HCT116 (cell line): ENCODE data around the gene FLRT1. TPM values are rescaled to one million over a fixed set of nuclear protein-coding genes. Genes with fewer than 3 reads are reported as not detected.

ENCODE experiments used
- ATAC-seq: fragments of 200-7000 bp; cut with Tn5 transposase; 2 replicates; pipeline ENCODE4 v1.9.1; 2020; ENCODE audit warnings: mild to moderate bottlenecking, moderate library complexity
- BruUV-seq: library from RNA; stranded (reverse); fragments of 400-500 nt; replicated peaks from 2 replicates; lab custom pipeline; 2021; lab: Mats Ljungman, UMichigan
- CTCF ChIA-PET: fragments of 300-600 bp; sonication (Branson Sonifier 250); formaldehyde crosslinking; loops from one replicate; lab custom pipeline; 2021; ENCODE audit warnings: antibody characterized with exemption; lab: Charles Lee
- POLR2A ChIA-PET: fragments of 300-600, 350-600 bp; sonication (Branson Sonifier 250); formaldehyde crosslinking; loops from one replicate; lab custom pipeline; 2021; ENCODE audit warnings: antibody characterized with exemption; lab: Charles Lee
- RAD21 ChIA-PET, 2 experiments: fragments of 300-600 bp; sonication (Branson Sonifier 250); formaldehyde crosslinking; loops; one replicate each; lab custom pipeline; 2023; ENCODE audit warnings: low total read pairs in 2 of 2; ENCODE audit not compliant: uncharacterized antibody in 2 of 2, unreplicated experiment in 2 of 2, low non-redundant PET in 1 of 2; lab: Charles Lee
- DNase-seq: peaks from one replicate; pipeline ENCODE4 v3.0.0-alpha.2; 2010; ENCODE audit warnings: low read depth, low spot score
- H2AFZ ChIP-seq: fragments of 200-600 bp; shearing (Covaris generic), sonication (generic); 2 replicates; pipeline ENCODE4 v1.6.1; 2017; ENCODE audit warnings: low read depth, mixed run types, mixed read lengths, antibody characterized with exemption, low read length; ENCODE audit not compliant: poor library complexity, severe bottlenecking
- H3K27ac ChIP-seq: 2 replicates; pipeline ENCODE4 v1.5.1; 2012; ENCODE audit warnings: low read depth, low read length
- H3K27me3 ChIP-seq: fragments of 200-600 bp; sonication (generic); 2 replicates; pipeline ENCODE4 v1.6.1; 2016; ENCODE audit warnings: mixed run types, low read length, mixed read lengths; ENCODE audit not compliant: insufficient read depth
- H3K36me3 ChIP-seq, 2 experiments: fragments of 200-500 bp in 1 of 2; fragments of 200-600 bp in 1 of 2; sonication (Bioruptor generic) in 1 of 2; sonication (generic) in 1 of 2; 2 replicates each; pipeline versions ENCODE4 v1.5.1 to v1.6.1; 2014 to 2016; ENCODE audit warnings: low read length in 2 of 2, inconsistent platforms in 1 of 2, mixed read lengths in 1 of 2, mixed run types in 1 of 2; ENCODE audit not compliant: insufficient read depth in 2 of 2, control insufficient read depth in 1 of 2
- H3K4me1 ChIP-seq, 2 experiments: fragments of 200-600 bp in 1 of 2; sonication (generic) in 1 of 2; 2 replicates each; pipeline versions ENCODE4 v1.5.1 to v1.6.1; 2012 to 2017; ENCODE audit warnings: low read length in 2 of 2, inconsistent platforms in 1 of 2, mild to moderate bottlenecking in 1 of 2, mixed read lengths in 1 of 2, mixed run types in 1 of 2, moderate library complexity in 1 of 2; ENCODE audit not compliant: insufficient read depth in 2 of 2, control insufficient read depth in 1 of 2
- H3K4me2 ChIP-seq: fragments of 200-600 bp; sonication (generic); 2 replicates; pipeline ENCODE4 v1.6.1; 2017; ENCODE audit warnings: mixed run types, low read length, mixed read lengths
- H3K4me3 ChIP-seq, 2 experiments: fragments of 200-600 bp in 1 of 2; sonication (generic) in 1 of 2; replicated peaks in 1 of 2; 2 replicates each; pipeline ENCODE4 v1.5.1; 2011 to 2016; ENCODE audit warnings: low read length in 2 of 2, control low read depth in 1 of 2, low read depth in 1 of 2, mild to moderate bottlenecking in 1 of 2, mixed read lengths in 1 of 2, mixed run types in 1 of 2
- H3K79me2 ChIP-seq: fragments of 200-600 bp; sonication (generic); 2 replicates; pipeline ENCODE4 v1.6.1; 2017; ENCODE audit warnings: mild to moderate bottlenecking, mixed run types, low read length, moderate library complexity, mixed read lengths; ENCODE audit not compliant: insufficient read depth
- H3K9ac ChIP-seq: fragments of 200-600 bp; sonication (generic); 2 replicates; pipeline ENCODE4 v1.6.1; 2016; ENCODE audit warnings: low read length, mixed read lengths
- H3K9me2 ChIP-seq: fragments of 200-600 bp; sonication (generic), shearing (Covaris generic); 2 replicates; pipeline ENCODE4 v1.6.1; 2017; ENCODE audit warnings: mixed run types, mild to moderate bottlenecking, moderate library complexity; ENCODE audit not compliant: insufficient read depth
- H3K9me3 ChIP-seq, 2 experiments: fragments of 200-500 bp in 1 of 2; fragments of 200-600 bp in 1 of 2; sonication (Bioruptor generic) in 1 of 2; sonication (generic) in 1 of 2; 2 replicates each; pipeline ENCODE4 v1.6.1; 2014 to 2017; ENCODE audit warnings: low read length in 2 of 2, mixed read lengths in 2 of 2, inconsistent platforms in 1 of 2, low read depth in 1 of 2, mild to moderate bottlenecking in 1 of 2, mixed run types in 1 of 2, moderate library complexity in 1 of 2; ENCODE audit not compliant: control insufficient read depth in 1 of 2, insufficient read depth in 1 of 2
- H4K20me1 ChIP-seq: fragments of 200-600 bp; sonication (generic), shearing (Covaris generic); 2 replicates; pipeline ENCODE4 v1.6.1; 2017; ENCODE audit warnings: mixed run types, mild to moderate bottlenecking, moderate library complexity; ENCODE audit not compliant: insufficient read depth
- CBX3 ChIP-seq: IDR thresholded peaks from 2 replicates; pipeline ENCODE4 v1.6.1; 2012; ENCODE audit warnings: low read depth
- ELF1 ChIP-seq: IDR thresholded peaks from 2 replicates; pipeline ENCODE4 v1.6.1; 2012; ENCODE audit warnings: low read depth, borderline replicate concordance
- EZH2 ChIP-seq: fragments of 200-600 bp; sonication (generic); IDR thresholded peaks from 2 replicates; pipeline ENCODE4 v1.6.1; 2017; ENCODE audit warnings: antibody characterized with exemption, mixed run types
- FOSL1 ChIP-seq: IDR thresholded peaks from 2 replicates; pipeline ENCODE4 v1.6.1; 2012; ENCODE audit warnings: low read depth
- JUND ChIP-seq: IDR thresholded peaks from 2 replicates; pipeline ENCODE4 v1.6.1; 2012
- POLR2AphosphoS5 ChIP-seq: IDR thresholded peaks from 2 replicates; pipeline ENCODE4 v1.6.1; 2011; ENCODE audit warnings: mild to moderate bottlenecking, low read depth, low read length, moderate library complexity
- SP1 ChIP-seq: IDR thresholded peaks from 2 replicates; pipeline ENCODE4 v1.6.1; 2012; ENCODE audit warnings: low read depth
- SRF ChIP-seq: IDR thresholded peaks from 2 replicates; pipeline ENCODE4 v1.6.1; 2012; ENCODE audit warnings: low read depth
- TCF7L2 ChIP-seq: IDR thresholded peaks from 2 replicates; pipeline ENCODE4 v1.7.0; 2011; ENCODE audit warnings: borderline replicate concordance, inconsistent platforms; ENCODE audit not compliant: insufficient read depth, insufficient read length; ENCODE audit errors: extremely low read depth
- intact Hi-C: fragments of 100-400 bp; cut with micrococcal nuclease; formaldehyde crosslinking; loops from 2 replicates; pipeline ENCODE4 v1.10.0; 2022
- total RNA-seq: library from RNA; stranded (reverse); gene quantifications from one replicate; pipeline ENCODE4 v1.2.1, GENCODE V29; 2021; ENCODE audit not compliant: unreplicated experiment
- TF ChIP-seq, protein P1 (sequence below): IDR thresholded peaks from 2 replicates; pipeline ENCODE4 v1.6.1; 2011; ENCODE audit warnings: mild to moderate bottlenecking, low read length, moderate library complexity; ENCODE audit not compliant: insufficient replicate concordance; ENCODE audit errors: extremely low read depth
- TF ChIP-seq, protein P2 (sequence below): IDR thresholded peaks from 2 replicates; pipeline ENCODE4 v1.6.1; 2012
- TF ChIP-seq, protein P3 (sequence below): IDR thresholded peaks from 2 replicates; pipeline ENCODE4 v1.6.1; 2012; ENCODE audit warnings: low read depth
- TF ChIP-seq, protein P4 (sequence below), 3 experiments: fragments of 200-600 bp in 1 of 3; sonication (generic) in 1 of 3; IDR thresholded peaks in 2 of 3; conservative IDR thresholded peaks in 1 of 3; 2 replicates each; pipeline ENCODE4 v1.5.1; 2012 to 2017; ENCODE audit warnings: low read depth in 2 of 3, low read length in 2 of 3, antibody characterized with exemption in 1 of 3, borderline replicate concordance in 1 of 3, control low read depth in 1 of 3, mild to moderate bottlenecking in 1 of 3, mixed read lengths in 1 of 3, mixed run types in 1 of 3, moderate library complexity in 1 of 3; ENCODE audit not compliant: insufficient read depth in 1 of 3

Gene FLRT1
- total RNA-seq, 1 experiment from 2014 or later, result 0.15 TPM

DNA sequence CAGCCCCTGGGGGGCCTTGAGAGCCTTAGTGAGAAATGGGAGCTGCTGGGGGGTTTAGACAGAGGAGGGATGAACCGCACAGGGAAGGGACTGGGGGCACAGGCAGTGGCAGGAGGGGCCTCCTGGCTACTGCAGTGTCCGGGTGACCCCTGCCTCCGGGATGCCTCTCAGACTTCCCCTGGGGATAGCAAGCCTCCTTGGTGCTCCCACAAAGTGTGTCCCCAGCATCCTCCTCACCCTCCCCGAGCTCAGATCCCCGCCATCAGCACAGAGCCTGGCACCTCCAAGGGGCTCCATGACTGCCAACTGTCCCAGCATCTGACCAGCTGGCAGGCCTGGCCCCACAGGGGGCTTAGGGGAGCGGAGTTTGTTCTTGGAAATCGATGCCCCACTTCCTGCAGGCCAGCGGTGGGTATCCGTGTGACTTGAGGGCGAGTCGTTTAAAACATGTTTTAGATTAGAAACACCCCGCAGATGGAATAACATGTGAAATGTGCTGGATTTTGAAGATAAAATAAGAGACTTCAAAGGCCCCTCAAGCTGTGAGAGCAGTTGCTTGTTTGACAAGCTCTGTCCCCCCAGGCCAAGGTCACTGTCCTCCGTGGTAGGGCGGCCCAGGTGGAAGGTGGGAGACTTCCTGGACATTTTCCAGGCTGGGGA, 13.5 kb upstream of the FLRT1 start:
- Histone ChIP-seq H3K27ac (no peak overlapping the region), H3K4me2 (no peak overlapping the region), H3K4me1 (peaks cover 0 to 12% of the 10 kb centered on the region in 2 experiments; a peak in 2 of 4 replicates), H3K9me3 (no peaks in the 10 kb centered on the region), H3K4me3 (no peak overlapping the region), H4K20me1 (no peaks in the 10 kb centered on the region), H2AFZ (no peak overlapping the region), H3K36me3 (no peaks in the 10 kb centered on the region), H3K27me3 (no peaks in the 10 kb centered on the region), H3K9ac (no peak overlapping the region), H3K9me2 (no peaks in the 10 kb centered on the region), H3K79me2 (no peaks in the 10 kb centered on the region)
- DNase-seq (no peak), ATAC-seq (no peak)
- intact Hi-C loops, result no loop called here
- no TSS peak for BruUV-seq
- ChIA-PET RAD21 (no interaction called here), POLR2A (no interaction called here), CTCF (no interaction called here)
- TF ChIP-seq SP1 (no peak), ELF1 (no peak), JUND (no peak), TCF7L2 (no peak), POLR2AphosphoS5 (no peak), EZH2 (no peak), SRF (no peak), CBX3 (no peak), FOSL1 (no peak)
- TF ChIP-seq, protein P1, sequence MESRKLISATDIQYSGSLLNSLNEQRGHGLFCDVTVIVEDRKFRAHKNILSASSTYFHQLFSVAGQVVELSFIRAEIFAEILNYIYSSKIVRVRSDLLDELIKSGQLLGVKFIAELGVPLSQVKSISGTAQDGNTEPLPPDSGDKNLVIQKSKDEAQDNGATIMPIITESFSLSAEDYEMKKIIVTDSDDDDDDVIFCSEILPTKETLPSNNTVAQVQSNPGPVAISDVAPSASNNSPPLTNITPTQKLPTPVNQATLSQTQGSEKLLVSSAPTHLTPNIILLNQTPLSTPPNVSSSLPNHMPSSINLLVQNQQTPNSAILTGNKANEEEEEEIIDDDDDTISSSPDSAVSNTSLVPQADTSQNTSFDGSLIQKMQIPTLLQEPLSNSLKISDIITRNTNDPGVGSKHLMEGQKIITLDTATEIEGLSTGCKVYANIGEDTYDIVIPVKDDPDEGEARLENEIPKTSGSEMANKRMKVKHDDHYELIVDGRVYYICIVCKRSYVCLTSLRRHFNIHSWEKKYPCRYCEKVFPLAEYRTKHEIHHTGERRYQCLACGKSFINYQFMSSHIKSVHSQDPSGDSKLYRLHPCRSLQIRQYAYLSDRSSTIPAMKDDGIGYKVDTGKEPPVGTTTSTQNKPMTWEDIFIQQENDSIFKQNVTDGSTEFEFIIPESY, result no peak
- TF ChIP-seq, protein P2, sequence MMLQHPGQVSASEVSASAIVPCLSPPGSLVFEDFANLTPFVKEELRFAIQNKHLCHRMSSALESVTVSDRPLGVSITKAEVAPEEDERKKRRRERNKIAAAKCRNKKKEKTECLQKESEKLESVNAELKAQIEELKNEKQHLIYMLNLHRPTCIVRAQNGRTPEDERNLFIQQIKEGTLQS, result no peak
- TF ChIP-seq, protein P3, sequence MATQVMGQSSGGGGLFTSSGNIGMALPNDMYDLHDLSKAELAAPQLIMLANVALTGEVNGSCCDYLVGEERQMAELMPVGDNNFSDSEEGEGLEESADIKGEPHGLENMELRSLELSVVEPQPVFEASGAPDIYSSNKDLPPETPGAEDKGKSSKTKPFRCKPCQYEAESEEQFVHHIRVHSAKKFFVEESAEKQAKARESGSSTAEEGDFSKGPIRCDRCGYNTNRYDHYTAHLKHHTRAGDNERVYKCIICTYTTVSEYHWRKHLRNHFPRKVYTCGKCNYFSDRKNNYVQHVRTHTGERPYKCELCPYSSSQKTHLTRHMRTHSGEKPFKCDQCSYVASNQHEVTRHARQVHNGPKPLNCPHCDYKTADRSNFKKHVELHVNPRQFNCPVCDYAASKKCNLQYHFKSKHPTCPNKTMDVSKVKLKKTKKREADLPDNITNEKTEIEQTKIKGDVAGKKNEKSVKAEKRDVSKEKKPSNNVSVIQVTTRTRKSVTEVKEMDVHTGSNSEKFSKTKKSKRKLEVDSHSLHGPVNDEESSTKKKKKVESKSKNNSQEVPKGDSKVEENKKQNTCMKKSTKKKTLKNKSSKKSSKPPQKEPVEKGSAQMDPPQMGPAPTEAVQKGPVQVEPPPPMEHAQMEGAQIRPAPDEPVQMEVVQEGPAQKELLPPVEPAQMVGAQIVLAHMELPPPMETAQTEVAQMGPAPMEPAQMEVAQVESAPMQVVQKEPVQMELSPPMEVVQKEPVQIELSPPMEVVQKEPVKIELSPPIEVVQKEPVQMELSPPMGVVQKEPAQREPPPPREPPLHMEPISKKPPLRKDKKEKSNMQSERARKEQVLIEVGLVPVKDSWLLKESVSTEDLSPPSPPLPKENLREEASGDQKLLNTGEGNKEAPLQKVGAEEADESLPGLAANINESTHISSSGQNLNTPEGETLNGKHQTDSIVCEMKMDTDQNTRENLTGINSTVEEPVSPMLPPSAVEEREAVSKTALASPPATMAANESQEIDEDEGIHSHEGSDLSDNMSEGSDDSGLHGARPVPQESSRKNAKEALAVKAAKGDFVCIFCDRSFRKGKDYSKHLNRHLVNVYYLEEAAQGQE, result no peak
- TF ChIP-seq, protein P4, sequence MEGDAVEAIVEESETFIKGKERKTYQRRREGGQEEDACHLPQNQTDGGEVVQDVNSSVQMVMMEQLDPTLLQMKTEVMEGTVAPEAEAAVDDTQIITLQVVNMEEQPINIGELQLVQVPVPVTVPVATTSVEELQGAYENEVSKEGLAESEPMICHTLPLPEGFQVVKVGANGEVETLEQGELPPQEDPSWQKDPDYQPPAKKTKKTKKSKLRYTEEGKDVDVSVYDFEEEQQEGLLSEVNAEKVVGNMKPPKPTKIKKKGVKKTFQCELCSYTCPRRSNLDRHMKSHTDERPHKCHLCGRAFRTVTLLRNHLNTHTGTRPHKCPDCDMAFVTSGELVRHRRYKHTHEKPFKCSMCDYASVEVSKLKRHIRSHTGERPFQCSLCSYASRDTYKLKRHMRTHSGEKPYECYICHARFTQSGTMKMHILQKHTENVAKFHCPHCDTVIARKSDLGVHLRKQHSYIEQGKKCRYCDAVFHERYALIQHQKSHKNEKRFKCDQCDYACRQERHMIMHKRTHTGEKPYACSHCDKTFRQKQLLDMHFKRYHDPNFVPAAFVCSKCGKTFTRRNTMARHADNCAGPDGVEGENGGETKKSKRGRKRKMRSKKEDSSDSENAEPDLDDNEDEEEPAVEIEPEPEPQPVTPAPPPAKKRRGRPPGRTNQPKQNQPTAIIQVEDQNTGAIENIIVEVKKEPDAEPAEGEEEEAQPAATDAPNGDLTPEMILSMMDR (IDR thresholded peaks at IDR 0.05 in 2 of 3, conservative IDR thresholded peaks at IDR 0.05 in 1 of 3; ENCODE audit: borderline replicate concordance in 1 of 3, insufficient read depth in 1 of 3, low read depth in 2 of 3, low read length in 2 of 3), result no peak
